ENCODE results near the gene PNMA8C. TPM values are rescaled to one million over a fixed set of nuclear protein-coding genes. Genes with fewer than 3 reads are reported as not detected.
A peak's percentile ranks its signal among the peaks of the same experiment; 100 is the strongest.
"Not testable (repeated sequence)": the region's sequence is repeated elsewhere in the genome, so short reads cannot be mapped to it uniquely, and the experiment has no call there.

Gene PNMA8C
- total RNA-seq, 1 donor from 2014 or later, result 0.52 TPM

DNA sequence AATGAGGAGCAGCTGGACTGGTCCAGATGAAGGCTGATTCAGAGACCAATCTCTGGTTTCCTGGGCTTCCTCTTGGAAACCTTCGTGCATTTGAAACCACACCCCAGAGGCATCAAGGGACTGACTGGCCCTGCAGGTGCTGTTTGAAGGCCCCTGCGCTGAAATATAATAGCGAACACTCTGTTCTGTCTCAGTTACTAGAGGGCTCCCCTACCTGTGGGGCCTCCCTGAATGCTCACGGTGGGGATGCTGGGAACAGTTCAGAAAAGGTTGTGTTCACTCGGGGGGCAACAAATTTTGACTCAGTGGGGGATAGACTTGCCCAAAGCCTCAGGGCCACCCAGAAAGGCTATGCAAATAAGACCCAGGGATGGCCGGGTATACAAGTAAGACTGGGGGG is 21.8 kb downstream of the PNMA8C start:
- no peak overlapping the region for H3K4me3 ChIP-seq (ENCODE audit: low read length in 3 of 3)
- H3K36me3 ChIP-seq (ENCODE audit: control insufficient read depth in 3 of 3, insufficient read depth in 3 of 3, low read length in 3 of 3), result peaks cover 0 to 2% (median 0%) of the 10 kb centered on the region in 3 donors
- H3K27me3 ChIP-seq (ENCODE audit: control insufficient read depth in 3 of 3, insufficient read depth in 3 of 3, low read length in 3 of 3), result peaks cover 43 to 75% (median 67%) of the 10 kb centered on the region in 3 donors
- no peaks in the 10 kb centered on the region for H3K9me3 ChIP-seq (ENCODE audit: control insufficient read depth in 3 of 3, low read length in 3 of 3)
- no peak overlapping the region for H3K9ac ChIP-seq (ENCODE audit: low read depth in 1 of 3, low read length in 3 of 3)
- no peak overlapping the region for H3K27ac ChIP-seq (ENCODE audit: low read depth, low read length)
- H3K4me1 ChIP-seq (ENCODE audit: control insufficient read depth in 3 of 3, insufficient read depth in 3 of 3, low read length in 3 of 3), result peaks cover 19 to 22% (median 19%) of the 10 kb centered on the region in 3 donors

DNA sequence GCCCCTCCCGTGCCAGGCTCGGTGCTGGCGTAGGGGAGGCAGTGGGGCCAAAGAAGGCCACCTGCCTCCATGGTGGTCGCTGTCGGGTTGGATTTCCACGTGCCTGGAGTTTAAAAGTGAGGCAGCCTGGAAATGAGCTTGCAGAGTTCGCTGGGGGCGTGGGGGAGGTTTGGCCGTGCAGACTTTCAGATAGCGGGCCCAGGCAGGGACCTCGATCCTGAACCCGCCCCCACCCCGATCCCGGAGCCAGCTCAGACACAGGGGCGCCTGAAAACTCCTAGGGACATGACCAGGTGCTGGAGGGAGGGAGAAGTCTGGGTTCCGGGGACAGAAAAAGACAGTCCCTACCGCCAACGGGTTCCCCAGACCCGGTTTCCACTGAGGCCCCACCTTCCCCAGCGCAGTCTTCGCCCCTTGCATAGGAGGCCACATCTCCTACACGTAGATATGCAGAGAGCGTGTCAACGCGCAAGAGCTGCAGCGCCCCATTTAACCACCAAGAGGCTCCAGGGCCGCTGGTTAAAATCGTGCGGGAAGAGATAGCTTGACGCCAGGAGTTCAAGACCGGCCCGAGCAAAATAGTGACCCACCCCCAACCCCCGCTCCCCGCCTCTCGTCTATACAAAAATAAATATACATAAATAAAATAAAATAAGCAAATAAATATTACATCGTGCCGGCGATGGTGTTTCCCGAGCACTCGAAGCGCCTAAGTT is 23.8 kb downstream of the PNMA8C start:
- peaks cover 38 to 57% (median 50%) of the 10 kb centered on the region in 3 donors for H3K27me3 ChIP-seq (ENCODE audit: control insufficient read depth in 3 of 3, insufficient read depth in 3 of 3, low read length in 3 of 3)

DNA sequence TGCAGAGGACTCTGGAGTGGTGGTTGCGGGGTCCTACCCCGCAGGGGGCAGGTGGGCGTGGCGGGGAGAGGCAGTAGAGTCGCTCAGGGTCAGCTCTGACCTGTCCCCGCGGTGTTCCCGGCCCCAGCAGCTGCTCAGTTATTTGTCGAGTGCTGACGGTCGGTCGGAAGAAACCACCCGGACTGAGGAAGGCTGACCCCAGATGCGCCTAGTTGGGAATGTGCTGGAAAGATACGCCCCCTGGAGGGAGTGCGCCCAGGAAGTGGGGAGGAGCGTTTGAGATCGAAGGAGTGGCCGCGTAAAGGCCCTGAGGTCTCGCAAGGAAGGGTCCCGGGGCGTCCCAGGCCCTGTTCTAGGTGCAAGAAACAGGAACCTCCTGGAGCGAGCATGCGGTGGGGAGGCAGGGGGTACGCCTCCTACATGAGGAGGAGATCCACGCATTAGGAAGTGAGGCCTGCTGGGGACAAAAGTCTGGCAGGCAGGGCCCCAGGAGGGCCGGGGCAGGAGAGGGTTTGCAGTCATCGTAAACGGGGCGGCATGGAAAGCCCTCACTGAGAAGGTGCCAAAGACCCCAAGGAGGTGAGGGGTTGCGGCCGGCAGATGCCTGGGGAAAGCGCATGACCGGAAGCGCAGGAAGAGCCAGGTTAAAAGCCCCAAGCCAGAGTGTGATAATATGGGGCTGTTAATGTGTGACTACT is 24.5 kb downstream of the PNMA8C start:
- Histone ChIP-seq H3K4me1 (ENCODE audit: control insufficient read depth in 3 of 3, insufficient read depth in 3 of 3, low read length in 3 of 3) (peaks cover 15 to 19% (median 17%) of the 10 kb centered on the region in 3 donors), H3K27me3 (ENCODE audit: control insufficient read depth in 3 of 3, insufficient read depth in 3 of 3, low read length in 3 of 3) (peaks cover 40 to 60% (median 51%) of the 10 kb centered on the region in 3 donors), H3K36me3 (ENCODE audit: control insufficient read depth in 3 of 3, insufficient read depth in 3 of 3, low read length in 3 of 3) (no peaks in the 10 kb centered on the region), H3K9ac (ENCODE audit: low read depth in 1 of 3, low read length in 3 of 3) (peak overlapping the region; percentile 38 to 45 (median 40)), H3K9me3 (ENCODE audit: control insufficient read depth in 3 of 3, low read length in 3 of 3) (no peaks in the 10 kb centered on the region), H3K27ac (ENCODE audit: low read depth, low read length) (no peak overlapping the region), H3K4me3 (ENCODE audit: low read length in 3 of 3) (peak overlapping the region; percentile 52 to 62 (median 57))

More for the DNA sequence above, 23.8 kb downstream of the PNMA8C start:
- H3K36me3 ChIP-seq (ENCODE audit: control insufficient read depth in 3 of 3, insufficient read depth in 3 of 3, low read length in 3 of 3), result no peaks in the 10 kb centered on the region
- H3K9ac ChIP-seq (ENCODE audit: low read depth in 1 of 3, low read length in 3 of 3), result peak overlapping the region in 2 of 3 donors; percentile 14 to 45
- H3K9me3 ChIP-seq (ENCODE audit: control insufficient read depth in 3 of 3, low read length in 3 of 3), result no peaks in the 10 kb centered on the region
- H3K4me3 ChIP-seq (ENCODE audit: low read length in 3 of 3), result peak overlapping the region; percentile 52 to 62 (median 57)
- no peak overlapping the region for H3K27ac ChIP-seq (ENCODE audit: low read depth, low read length)
- peaks cover 15 to 19% (median 17%) of the 10 kb centered on the region in 3 donors for H3K4me1 ChIP-seq (ENCODE audit: control insufficient read depth in 3 of 3, insufficient read depth in 3 of 3, low read length in 3 of 3)

DNA sequence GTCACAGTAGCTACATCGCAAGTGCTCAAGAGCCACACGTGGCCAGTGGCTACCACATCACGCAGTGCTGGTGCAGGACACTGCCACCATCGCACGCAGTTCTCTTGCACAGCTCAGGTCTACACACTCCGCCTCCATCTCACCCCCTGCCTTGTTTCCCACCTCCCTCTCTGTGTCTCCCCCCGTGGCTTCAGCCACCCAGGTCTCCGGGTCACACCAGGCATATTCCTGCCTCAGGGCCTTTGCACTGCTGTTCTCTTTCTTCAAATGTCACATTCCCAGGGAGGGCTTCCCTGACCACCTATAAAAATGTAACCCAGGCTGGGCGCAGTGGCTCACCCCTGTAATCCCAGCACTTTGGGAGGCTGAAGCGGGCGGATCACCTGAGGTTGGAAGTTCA is 26.0 kb downstream of the PNMA8C start:
- H3K9ac ChIP-seq (ENCODE audit: low read depth in 1 of 3, low read length in 3 of 3), result no peak overlapping the region
- H3K4me1 ChIP-seq (ENCODE audit: control insufficient read depth in 3 of 3, insufficient read depth in 3 of 3, low read length in 3 of 3), result peaks cover 10 to 14% (median 13%) of the 10 kb centered on the region in 3 donors
- H3K9me3 ChIP-seq (ENCODE audit: control insufficient read depth in 3 of 3, low read length in 3 of 3), result no peaks in the 10 kb centered on the region
- peaks cover 33 to 51% (median 41%) of the 10 kb centered on the region in 3 donors for H3K27me3 ChIP-seq (ENCODE audit: control insufficient read depth in 3 of 3, insufficient read depth in 3 of 3, low read length in 3 of 3)
- H3K4me3 ChIP-seq (ENCODE audit: low read length in 3 of 3), result no peak overlapping the region
- no peaks in the 10 kb centered on the region for H3K36me3 ChIP-seq (ENCODE audit: control insufficient read depth in 3 of 3, insufficient read depth in 3 of 3, low read length in 3 of 3)
- H3K27ac ChIP-seq (ENCODE audit: low read depth, low read length), result no peak overlapping the region

DNA sequence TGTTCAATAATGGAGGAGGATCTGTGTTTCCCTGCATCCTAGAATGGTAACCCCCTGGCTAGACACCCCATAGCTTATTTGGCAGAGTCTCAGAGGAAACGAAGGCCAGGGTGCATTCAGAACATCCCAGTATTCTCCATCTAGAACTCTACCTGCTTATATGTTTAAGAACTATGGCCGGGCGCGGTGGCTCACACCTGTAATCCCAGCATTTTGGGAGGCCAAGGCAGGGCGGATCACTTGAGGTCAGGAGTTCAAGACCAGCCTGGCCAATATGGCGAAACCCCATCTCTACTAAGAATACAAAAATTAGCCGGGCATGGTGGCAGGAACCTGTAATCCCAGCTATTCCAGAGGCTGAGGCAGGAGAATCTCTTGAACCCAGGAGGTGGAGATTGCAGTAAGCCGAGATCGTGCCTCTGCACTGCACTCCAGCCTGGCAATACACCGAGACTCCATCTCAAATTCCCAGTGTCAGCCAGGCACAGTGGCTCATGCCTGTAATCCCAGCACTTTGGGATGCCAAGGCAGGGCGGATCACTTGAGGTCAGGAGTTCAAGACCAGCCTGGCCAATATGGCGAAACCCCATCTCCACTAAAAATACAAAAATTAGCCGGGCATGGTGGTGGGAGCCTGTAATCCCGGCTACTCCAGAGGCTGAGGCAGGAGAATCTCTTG is 30.8 kb downstream of the PNMA8C start:
- H3K27ac ChIP-seq (ENCODE audit: low read depth, low read length); H3K4me1 ChIP-seq (ENCODE audit: control insufficient read depth in 3 of 3, insufficient read depth in 3 of 3, low read length in 3 of 3); H3K36me3 ChIP-seq (ENCODE audit: control insufficient read depth in 3 of 3, insufficient read depth in 3 of 3, low read length in 3 of 3); H3K9ac ChIP-seq (ENCODE audit: low read depth in 1 of 3, low read length in 3 of 3); H3K4me3 ChIP-seq (ENCODE audit: low read length in 3 of 3); H3K9me3 ChIP-seq (ENCODE audit: control insufficient read depth in 3 of 3, low read length in 3 of 3): not testable (repeated sequence)
- peaks cover 12 to 13% (median 12%) of the 10 kb centered on the region in 3 donors for H3K27me3 ChIP-seq (ENCODE audit: control insufficient read depth in 3 of 3, insufficient read depth in 3 of 3, low read length in 3 of 3)

- no peak overlapping the region for H3K27ac ChIP-seq (ENCODE audit: low read depth, low read length)
- H3K9ac ChIP-seq (ENCODE audit: low read depth in 1 of 3, low read length in 3 of 3), result no peak overlapping the region
- no peaks in the 10 kb centered on the region for H3K9me3 ChIP-seq (ENCODE audit: control insufficient read depth in 3 of 3, low read length in 3 of 3)
- H3K4me3 ChIP-seq (ENCODE audit: low read length in 3 of 3), result no peak overlapping the region
- H3K27me3 ChIP-seq (ENCODE audit: control insufficient read depth in 3 of 3, insufficient read depth in 3 of 3, low read length in 3 of 3), result peaks cover 0 to 3% (median 3%) of the 10 kb centered on the region in 3 donors
- H3K36me3 ChIP-seq (ENCODE audit: control insufficient read depth in 3 of 3, insufficient read depth in 3 of 3, low read length in 3 of 3), result peaks cover 16 to 19% (median 19%) of the 10 kb centered on the region in 3 donors
- H3K4me1 ChIP-seq (ENCODE audit: control insufficient read depth in 3 of 3, insufficient read depth in 3 of 3, low read length in 3 of 3), result peaks cover 0 to 4% (median 0%) of the 10 kb centered on the region in 3 donors
Measured at GRCh38 chr19:46394402-46394797, 34.3 kb downstream of the PNMA8C start.

DNA sequence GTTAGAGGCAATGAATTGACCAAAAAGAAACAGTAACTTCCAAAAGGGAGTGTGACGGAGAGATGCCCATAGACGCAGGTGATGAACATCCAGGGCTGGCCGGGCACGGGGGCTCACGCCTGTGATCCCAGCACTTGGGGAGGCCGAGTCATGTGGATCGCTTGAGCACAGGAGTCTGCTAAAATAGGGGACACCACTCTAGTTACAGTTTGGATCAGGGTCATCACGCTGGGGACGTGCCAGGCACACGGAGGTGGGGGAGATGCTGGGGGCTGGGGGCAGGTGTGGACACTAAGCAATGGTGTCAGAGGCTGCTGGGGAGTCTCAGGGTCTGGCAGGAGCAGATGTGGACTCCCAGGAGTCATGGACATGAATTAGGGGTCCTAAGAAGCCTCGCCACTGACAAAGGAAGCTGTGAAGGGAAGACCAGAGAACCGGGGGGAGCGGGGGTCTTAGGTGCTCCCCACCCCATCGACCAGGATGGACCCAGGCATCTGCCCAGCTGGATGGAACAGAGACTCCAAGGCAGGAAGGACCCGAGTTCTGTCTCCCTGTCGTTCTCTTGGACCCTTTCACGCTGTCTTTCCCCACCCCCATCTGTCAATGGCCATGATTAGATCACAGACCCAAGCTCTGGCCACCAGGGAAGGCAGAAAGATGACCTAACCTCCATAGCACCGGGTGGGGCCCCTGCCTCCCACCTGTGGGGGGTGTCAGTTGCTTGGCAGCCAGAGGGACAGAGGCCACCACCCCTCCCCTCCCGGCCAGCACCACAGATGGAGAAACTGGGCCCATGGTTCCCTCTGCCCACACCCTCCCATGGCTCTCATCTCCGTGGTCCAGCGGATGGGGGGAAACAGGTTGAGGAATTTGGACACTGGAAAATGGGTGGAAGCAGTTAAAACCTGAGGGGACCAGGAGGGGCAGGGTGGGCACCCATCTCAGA is 35.0 kb downstream of the PNMA8C start:
- no peak overlapping the region for H3K9ac ChIP-seq (ENCODE audit: low read depth in 1 of 3, low read length in 3 of 3)
- no peak overlapping the region for H3K27ac ChIP-seq (ENCODE audit: low read depth, low read length)

GRCh38 chr19:46392837-46393236 is 35.9 kb downstream of the PNMA8C start:
- peaks cover 32 to 33% (median 32%) of the 10 kb centered on the region in 3 donors for H3K36me3 ChIP-seq (ENCODE audit: control insufficient read depth in 3 of 3, insufficient read depth in 3 of 3, low read length in 3 of 3)

More for the DNA sequence above, 35.0 kb downstream of the PNMA8C start:
- no peaks in the 10 kb centered on the region for H3K27me3 ChIP-seq (ENCODE audit: control insufficient read depth in 3 of 3, insufficient read depth in 3 of 3, low read length in 3 of 3)
- peaks cover 0 to 4% (median 0%) of the 10 kb centered on the region in 3 donors for H3K4me1 ChIP-seq (ENCODE audit: control insufficient read depth in 3 of 3, insufficient read depth in 3 of 3, low read length in 3 of 3)
- H3K36me3 ChIP-seq (ENCODE audit: control insufficient read depth in 3 of 3, insufficient read depth in 3 of 3, low read length in 3 of 3), result peaks cover 23 to 24% (median 24%) of the 10 kb centered on the region in 3 donors
- no peaks in the 10 kb centered on the region for H3K9me3 ChIP-seq (ENCODE audit: control insufficient read depth in 3 of 3, low read length in 3 of 3)
- H3K4me3 ChIP-seq (ENCODE audit: low read length in 3 of 3), result no peak overlapping the region

GRCh38 chr19:46392252-46392801 is 36.4 kb downstream of the PNMA8C start:
- H3K9ac ChIP-seq (ENCODE audit: low read depth in 1 of 3, low read length in 3 of 3), result no peak overlapping the region
- no peaks in the 10 kb centered on the region for H3K9me3 ChIP-seq (ENCODE audit: control insufficient read depth in 3 of 3, low read length in 3 of 3)
- peaks cover 37 to 39% (median 38%) of the 10 kb centered on the region in 3 donors for H3K36me3 ChIP-seq (ENCODE audit: control insufficient read depth in 3 of 3, insufficient read depth in 3 of 3, low read length in 3 of 3)
- no peak overlapping the region for H3K4me3 ChIP-seq (ENCODE audit: low read length in 3 of 3)
- H3K4me1 ChIP-seq (ENCODE audit: control insufficient read depth in 3 of 3, insufficient read depth in 3 of 3, low read length in 3 of 3), result peaks cover 0 to 4% (median 0%) of the 10 kb centered on the region in 3 donors
- H3K27me3 ChIP-seq (ENCODE audit: control insufficient read depth in 3 of 3, insufficient read depth in 3 of 3, low read length in 3 of 3), result no peaks in the 10 kb centered on the region
- H3K27ac ChIP-seq (ENCODE audit: low read depth, low read length), result no peak overlapping the region

More at GRCh38 chr19:46392837-46393236, 35.9 kb downstream of the PNMA8C start:
- H3K9me3 ChIP-seq (ENCODE audit: control insufficient read depth in 3 of 3, low read length in 3 of 3), result no peaks in the 10 kb centered on the region
- no peak overlapping the region for H3K27ac ChIP-seq (ENCODE audit: low read depth, low read length)
- H3K4me3 ChIP-seq (ENCODE audit: low read length in 3 of 3), result no peak overlapping the region
- no peaks in the 10 kb centered on the region for H3K27me3 ChIP-seq (ENCODE audit: control insufficient read depth in 3 of 3, insufficient read depth in 3 of 3, low read length in 3 of 3)
- H3K9ac ChIP-seq (ENCODE audit: low read depth in 1 of 3, low read length in 3 of 3), result peak overlapping the region in 1 of 3 donors; percentile 9
- H3K4me1 ChIP-seq (ENCODE audit: control insufficient read depth in 3 of 3, insufficient read depth in 3 of 3, low read length in 3 of 3), result peaks cover 0 to 4% (median 0%) of the 10 kb centered on the region in 3 donors

All from skeletal muscle tissue (tissue), 4 donors.